GM12878 (cell line): ENCODE data around the gene MEF2D. TPM values are rescaled to one million over a fixed set of nuclear protein-coding genes. Genes with fewer than 3 reads are reported as not detected.
A peak's percentile ranks its signal among the peaks of the same experiment; 100 is the strongest.

ENCODE experiments used
- CBX5 ChIP-seq: sonication (generic); IDR thresholded peaks from 2 replicates; pipeline ENCODE4 v1.6.1; 2016; ENCODE audit warnings: low read depth, moderate library complexity, mild to moderate bottlenecking, inconsistent platforms
- CREM ChIP-seq: IDR thresholded peaks from 2 replicates; pipeline ENCODE4 v1.6.1; 2014; ENCODE audit warnings: antibody characterized with exemption, low read depth
- IKZF1 ChIP-seq: fragments of 450-650 bp; conservative IDR thresholded peaks from 2 replicates; pipeline ENCODE4 v1.6.1; 2017; ENCODE audit warnings: antibody characterized with exemption, mild to moderate bottlenecking
- IRF3 ChIP-seq: fragments of 450-650 bp; IDR thresholded peaks from 2 replicates; pipeline ENCODE4 v1.6.1; 2014; ENCODE audit warnings: mild to moderate bottlenecking
- MAX ChIP-seq: IDR thresholded peaks from 2 replicates; pipeline ENCODE4 v1.6.1; 2012; ENCODE audit warnings: low read depth, low read length, improper control_type of control experiment
- MYB ChIP-seq: fragments of 150-350 bp; IDR thresholded peaks from 2 replicates; pipeline ENCODE4 v1.6.1; 2014; ENCODE audit warnings: mild to moderate bottlenecking, low read depth, low read length, borderline replicate concordance
- POLR2A ChIP-seq: IDR thresholded peaks from 2 replicates; pipeline ENCODE4 v1.6.1; 2011; ENCODE audit warnings: low read depth, mild to moderate bottlenecking, low read length
- RAD51 ChIP-seq: fragments of 450-650 bp; IDR thresholded peaks from 2 replicates; pipeline ENCODE4 v1.6.1; 2016; ENCODE audit warnings: moderate library complexity, mild to moderate bottlenecking, inconsistent platforms
- RELB ChIP-seq: fragments of 450-650 bp; IDR thresholded peaks from 2 replicates; pipeline ENCODE4 v1.6.1; 2017; ENCODE audit warnings: low read depth, mild to moderate bottlenecking, moderate library complexity
- SKIL ChIP-seq: fragments of 450-650 bp; IDR thresholded peaks from 2 replicates; pipeline ENCODE4 v1.6.1; 2017; ENCODE audit warnings: mild to moderate bottlenecking, low read depth, inconsistent platforms; ENCODE audit not compliant: poor library complexity, severe bottlenecking
- YY1 ChIP-seq: IDR thresholded peaks from 2 replicates; pipeline ENCODE4 v1.6.1; 2011; ENCODE audit warnings: low read depth, mild to moderate bottlenecking, low read length
- ZBTB11 ChIP-seq: fragments of 450-650 bp; formaldehyde crosslinking; IDR thresholded peaks from 2 replicates; pipeline ENCODE4 v1.5.0; 2022; ENCODE audit warnings: mild to moderate bottlenecking, missing genetic modification characterization
- ZNF217 ChIP-seq: fragments of 450-650 bp; IDR thresholded peaks from 2 replicates; pipeline ENCODE4 v1.6.1; 2017; ENCODE audit warnings: antibody characterized with exemption, mild to moderate bottlenecking
- ZNF592 ChIP-seq: fragments of 450-650 bp; IDR thresholded peaks from 2 replicates; pipeline ENCODE4 v1.6.1; 2017; ENCODE audit warnings: mild to moderate bottlenecking, moderate library complexity
- ZSCAN29 ChIP-seq: fragments of 450-650 bp; IDR thresholded peaks from 2 replicates; pipeline ENCODE4 v1.6.1; 2017; ENCODE audit warnings: mild to moderate bottlenecking, moderate library complexity
- polyA plus RNA-seq, 11 experiments: library from polyadenylated mRNA; depleted of rRNA in 4 of 11; unstranded in 6 of 11; stranded (reverse) in 5 of 11; fragments of >200 nt; fragmentation: Nextera tagmentation in 4 of 11; fragmentation: Illumina TruSeq in 1 of 11; extraction: Ambion mirVana in 4 of 11; extraction: Trizol in 1 of 11; gene quantifications; 1 replicate in 1 of 11; 2 replicates in 10 of 11; pipeline versions ENCODE4 v1.2.1 to v1.2.3, GENCODE V29; 2011 to 2016; ENCODE audit warnings: inconsistent platforms in 2 of 11, missing spikeins in 2 of 11, low read depth in 1 of 11
- total RNA-seq, 4 experiments: library from RNA; depleted of rRNA in 3 of 4; stranded (reverse); fragments of >200 nt in 3 of 4; fragmentation: Illumina TruSeq in 1 of 4; extraction: Trizol in 1 of 4; gene quantifications; 2 replicates each; pipeline versions ENCODE4 v1.2.1 to v1.2.3, GENCODE V29; 2013 to 2021

The MEF2D gene
- total and polyA plus RNA-seq, 10 of the 15 experiments (the other 5 are each of a cell fraction or from before 2014, with no cell fraction given) = 0.61 to 53.0 (median 15.2) TPM

- TF ChIP-seq IRF3 (no peak), SKIL (no peak), IKZF1 (peak; percentile 91), YY1 (0 out of 2 replicates have a peak, but pooled peaks have one; percentile 16), ZNF592 (no peak), CBX5 (no peak), ZBTB11 (CRISPR knock-in tag) (no peak), MYB (peak; percentile 94), ZSCAN29 (no peak), MAX (no peak; the same call in 1 of the 2 replicates), RELB (peak; percentile 10; the same call in 1 of the 2 replicates), ZNF217 (no peak), CREM (peak; percentile 71; the same call in 1 of the 2 replicates), POLR2A (peak; percentile 18; the same call in 1 of the 2 replicates), RAD51 (no peak)
Observed at GRCh38 chr1:156492591-156493080, 7.9 kb downstream of the MEF2D start (continued).
